GM12875 (cell line): ENCODE measurements around the gene CFAP91.

Experiments used
- H3K4me3 ChIP-seq: one replicate; pipeline ENCODE4 v1.5.1; 2011; ENCODE audit warnings: low read depth, low read length, control low read depth
- TF ChIP-seq, protein P1 (sequence below): IDR thresholded peaks from 2 replicates; pipeline ENCODE4 v1.5.1; 2011; ENCODE audit warnings: low read depth, mild to moderate bottlenecking, control low read depth, inconsistent platforms, low read length, moderate library complexity, borderline replicate concordance; ENCODE audit not compliant: insufficient read depth

CFAP91 gene

DNA sequence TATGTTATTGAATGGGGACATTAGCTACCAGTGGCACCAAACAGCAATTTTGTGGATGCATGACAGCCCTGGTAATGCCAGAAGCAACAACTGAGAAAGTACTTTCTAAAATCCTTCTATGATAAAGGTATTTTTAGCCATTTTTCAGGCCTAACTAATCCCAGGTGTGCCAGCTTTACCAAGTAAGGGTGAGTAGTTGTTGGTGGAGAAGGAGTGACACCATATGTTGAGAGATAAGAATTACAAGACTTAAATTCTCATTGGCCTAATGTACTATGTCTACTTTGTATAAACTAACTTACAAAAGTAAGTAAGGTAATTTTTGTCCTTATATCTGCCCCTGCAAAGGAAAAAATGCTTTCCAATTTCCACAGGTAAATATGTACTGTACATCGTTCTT, 21.5 kb upstream of the CFAP91 start:
- H3K4me3 ChIP-seq: no peak overlapping the region
- TF ChIP-seq, protein P1, sequence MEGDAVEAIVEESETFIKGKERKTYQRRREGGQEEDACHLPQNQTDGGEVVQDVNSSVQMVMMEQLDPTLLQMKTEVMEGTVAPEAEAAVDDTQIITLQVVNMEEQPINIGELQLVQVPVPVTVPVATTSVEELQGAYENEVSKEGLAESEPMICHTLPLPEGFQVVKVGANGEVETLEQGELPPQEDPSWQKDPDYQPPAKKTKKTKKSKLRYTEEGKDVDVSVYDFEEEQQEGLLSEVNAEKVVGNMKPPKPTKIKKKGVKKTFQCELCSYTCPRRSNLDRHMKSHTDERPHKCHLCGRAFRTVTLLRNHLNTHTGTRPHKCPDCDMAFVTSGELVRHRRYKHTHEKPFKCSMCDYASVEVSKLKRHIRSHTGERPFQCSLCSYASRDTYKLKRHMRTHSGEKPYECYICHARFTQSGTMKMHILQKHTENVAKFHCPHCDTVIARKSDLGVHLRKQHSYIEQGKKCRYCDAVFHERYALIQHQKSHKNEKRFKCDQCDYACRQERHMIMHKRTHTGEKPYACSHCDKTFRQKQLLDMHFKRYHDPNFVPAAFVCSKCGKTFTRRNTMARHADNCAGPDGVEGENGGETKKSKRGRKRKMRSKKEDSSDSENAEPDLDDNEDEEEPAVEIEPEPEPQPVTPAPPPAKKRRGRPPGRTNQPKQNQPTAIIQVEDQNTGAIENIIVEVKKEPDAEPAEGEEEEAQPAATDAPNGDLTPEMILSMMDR: peak; percentile 38; the same call in 1 of the 2 replicates

DNA sequence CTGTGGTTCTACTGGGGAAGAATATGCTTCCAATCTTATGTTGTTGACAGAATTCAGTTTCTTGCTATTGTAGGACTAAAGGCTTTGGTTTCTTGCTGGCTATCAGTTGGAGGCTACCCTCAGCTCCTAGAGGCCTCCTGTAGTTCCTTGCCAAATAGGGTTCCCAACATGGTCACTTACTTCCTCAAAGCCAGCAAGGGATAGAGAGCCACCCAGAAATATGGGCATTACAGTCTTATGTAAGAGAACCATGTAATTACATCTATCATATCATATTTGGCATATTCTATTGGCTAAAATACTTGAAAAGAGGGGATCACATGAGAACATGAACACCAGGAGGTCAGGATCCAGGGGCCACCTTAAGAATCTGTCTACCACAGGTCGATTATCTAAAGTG, 19.4 kb upstream of the CFAP91 start:
- H3K4me3 ChIP-seq: no peak overlapping the region
- TF ChIP-seq, protein P1: no peak

DNA sequence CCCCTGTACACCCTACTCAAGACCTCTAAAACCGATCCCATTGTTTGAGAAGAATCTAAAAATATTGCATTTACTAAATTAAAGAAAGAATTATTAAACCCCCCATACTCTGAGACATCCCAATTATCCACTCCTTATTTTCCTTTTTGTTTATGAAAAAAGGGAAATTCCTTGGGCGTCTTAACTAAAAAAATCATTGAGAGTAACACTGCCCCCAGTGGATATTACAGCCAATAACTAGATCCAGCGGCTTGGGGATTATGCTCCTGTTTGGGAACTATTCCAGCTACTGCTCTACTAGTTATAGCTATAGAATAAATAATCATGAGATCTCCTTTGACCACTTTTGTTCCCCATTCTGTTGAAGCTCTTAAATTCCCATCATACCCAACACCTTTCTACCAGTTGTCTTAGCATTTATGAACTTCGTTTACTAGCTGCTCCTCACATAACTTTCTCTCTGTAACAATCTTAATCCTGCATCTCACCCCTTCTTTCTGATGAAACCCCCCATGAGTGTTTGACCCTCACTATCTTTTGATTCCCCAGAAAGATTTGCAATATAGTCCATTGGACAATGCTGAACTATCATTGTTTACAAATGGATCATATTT, 12.7 kb upstream of the CFAP91 start:
- no peak overlapping the region for H3K4me3 ChIP-seq
- TF ChIP-seq, protein P1: peak; percentile 29; the same call in 1 of the 2 replicates

DNA sequence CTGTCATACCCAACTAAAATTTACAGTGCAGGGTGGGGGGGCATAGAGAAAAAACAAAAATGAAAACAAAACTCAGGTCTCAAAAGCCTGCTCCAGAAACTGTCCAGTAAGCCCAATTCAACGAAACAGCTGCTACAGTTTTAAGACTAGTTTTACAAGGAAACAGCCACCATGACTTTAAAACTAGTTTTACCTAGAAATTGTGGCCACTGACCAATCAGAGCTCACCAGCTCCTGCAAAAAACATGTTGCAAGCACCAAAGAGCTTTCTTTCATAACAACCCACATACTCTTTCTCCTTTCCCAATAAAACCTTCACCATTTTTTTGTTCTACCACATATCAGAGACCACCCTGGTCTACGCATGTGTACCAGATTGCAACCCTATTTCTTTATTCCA, 7.3 kb upstream of the CFAP91 start:
- TF ChIP-seq, protein P1: no peak
- H3K4me3 ChIP-seq: no peak overlapping the region

DNA sequence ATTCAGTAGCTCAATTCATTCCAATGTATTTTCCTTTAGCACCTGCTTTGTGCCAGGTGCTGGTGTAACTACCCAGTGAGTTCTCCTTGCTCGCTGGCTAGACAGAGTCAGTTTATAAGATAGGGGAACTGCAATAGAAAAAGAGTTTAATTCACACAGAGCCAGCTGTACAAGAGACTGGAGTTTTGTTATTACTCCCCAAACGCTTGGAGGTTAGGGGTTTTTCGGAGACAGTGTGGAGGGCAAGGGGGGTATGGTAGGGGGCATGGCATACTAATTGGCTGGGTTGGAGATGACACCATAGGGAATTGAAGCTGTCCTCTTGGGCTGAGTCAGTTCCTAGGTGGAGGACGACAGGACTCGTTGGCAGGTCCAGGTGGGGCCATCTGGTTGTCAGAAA, 5.4 kb upstream of the CFAP91 start:
- TF ChIP-seq, protein P1: no peak

DNA sequence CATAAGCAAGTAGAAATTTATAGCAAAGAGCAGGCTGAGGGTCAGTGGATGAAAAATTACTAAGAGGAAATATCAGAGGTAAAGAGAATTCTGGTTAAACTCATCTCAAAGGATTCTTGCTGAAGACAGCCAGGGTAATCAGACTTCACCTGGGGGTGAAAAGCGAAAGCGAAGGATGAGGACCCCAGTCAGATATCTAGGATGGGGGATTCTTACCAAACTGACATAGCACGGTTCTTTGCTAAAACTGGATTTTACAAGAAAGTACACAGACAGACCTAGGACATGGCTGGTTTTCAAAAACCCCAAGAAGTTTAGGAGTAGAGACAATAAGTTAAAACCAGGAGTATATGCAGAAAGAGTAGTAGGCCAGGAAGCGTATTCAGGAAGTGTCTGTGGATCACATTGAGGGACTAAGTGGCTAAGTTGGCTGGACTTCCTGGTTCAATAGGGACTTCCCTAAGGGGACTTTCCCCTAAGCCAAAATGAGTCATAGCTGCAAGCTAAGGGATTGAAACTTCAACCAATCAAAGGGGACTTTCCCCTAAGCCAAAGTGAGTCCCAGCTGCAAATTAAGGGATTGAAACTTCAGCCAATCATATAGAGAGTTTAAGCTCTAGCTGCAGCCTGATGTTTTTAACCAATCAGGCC, 2.4 kb upstream of the CFAP91 start:
- TF ChIP-seq, protein P1: no peak
- H3K4me3 ChIP-seq: no peak overlapping the region

More for the DNA sequence above, 5.4 kb upstream of the CFAP91 start:
- no peak overlapping the region for H3K4me3 ChIP-seq
